Subcutaneous abdominal adipose tissue (tissue), 5 donors: ENCODE results near the gene RRM2.

Experiments used
- H3K27ac ChIP-seq: one replicate; pipeline ENCODE4 v1.7.0; 2013; ENCODE audit warnings: low read depth, mild to moderate bottlenecking, inconsistent platforms, low read length, moderate library complexity
- H3K27me3 ChIP-seq, 5 donors: one replicate each; pipeline ENCODE4 v1.7.0; 2013; ENCODE audit warnings: low read length in 5 of 5, inconsistent platforms in 1 of 5; ENCODE audit not compliant: control insufficient read depth in 5 of 5, insufficient read depth in 4 of 5
- H3K36me3 ChIP-seq, 5 donors: one replicate each; pipeline ENCODE4 v1.7.0; 2013; ENCODE audit warnings: low read length in 5 of 5; ENCODE audit not compliant: control insufficient read depth in 5 of 5, insufficient read depth in 5 of 5
- H3K4me1 ChIP-seq, 5 donors: one replicate each; pipeline ENCODE4 v1.7.0; 2013; ENCODE audit warnings: low read length in 5 of 5, mild to moderate bottlenecking in 3 of 5, moderate library complexity in 1 of 5; ENCODE audit not compliant: control insufficient read depth in 5 of 5, insufficient read depth in 5 of 5
- H3K4me3 ChIP-seq, 5 donors: one replicate each; pipeline ENCODE4 v1.7.0; 2013; ENCODE audit warnings: low read length in 5 of 5, low read depth in 1 of 5
- H3K9ac ChIP-seq, 5 donors: one replicate each; pipeline ENCODE4 v1.7.0; 2013; ENCODE audit warnings: low read length in 5 of 5, mild to moderate bottlenecking in 4 of 5, moderate library complexity in 3 of 5
- H3K9me3 ChIP-seq, 5 donors: one replicate each; pipeline ENCODE4 v1.7.0; 2013; ENCODE audit warnings: low read length in 5 of 5; ENCODE audit not compliant: control insufficient read depth in 5 of 5
- donor health status: healthy.
- donor health status: healthy.
- donor health status: healthy.
- donor health status: healthy.
- donor health status: healthy.

The RRM2 gene

GRCh38 chr2:10180229-10180628 is 57.7 kb downstream of the RRM2 start:
- no peaks in the 10 kb centered on the region for H3K36me3 ChIP-seq
- no peak overlapping the region for H3K9ac ChIP-seq
- H3K4me1 ChIP-seq: no peaks in the 10 kb centered on the region
- no peak overlapping the region for H3K4me3 ChIP-seq
- H3K9me3 ChIP-seq: peaks cover 0 to 3% (median 0%) of the 10 kb centered on the region in 5 donors
- H3K27ac ChIP-seq: no peak overlapping the region
- H3K27me3 ChIP-seq: no peaks in the 10 kb centered on the region
